ENCODE measurements around the gene FAM171A2. TPM values are rescaled to one million over a fixed set of nuclear protein-coding genes. Genes with fewer than 3 reads are reported as not detected.
A peak's percentile ranks its signal among the peaks of the same experiment; 100 is the strongest.

The FAM171A2 gene
- total RNA-seq, result under 1 TPM in 1 of 2 donors, not detected in 1; 0.63 TPM

DNA sequence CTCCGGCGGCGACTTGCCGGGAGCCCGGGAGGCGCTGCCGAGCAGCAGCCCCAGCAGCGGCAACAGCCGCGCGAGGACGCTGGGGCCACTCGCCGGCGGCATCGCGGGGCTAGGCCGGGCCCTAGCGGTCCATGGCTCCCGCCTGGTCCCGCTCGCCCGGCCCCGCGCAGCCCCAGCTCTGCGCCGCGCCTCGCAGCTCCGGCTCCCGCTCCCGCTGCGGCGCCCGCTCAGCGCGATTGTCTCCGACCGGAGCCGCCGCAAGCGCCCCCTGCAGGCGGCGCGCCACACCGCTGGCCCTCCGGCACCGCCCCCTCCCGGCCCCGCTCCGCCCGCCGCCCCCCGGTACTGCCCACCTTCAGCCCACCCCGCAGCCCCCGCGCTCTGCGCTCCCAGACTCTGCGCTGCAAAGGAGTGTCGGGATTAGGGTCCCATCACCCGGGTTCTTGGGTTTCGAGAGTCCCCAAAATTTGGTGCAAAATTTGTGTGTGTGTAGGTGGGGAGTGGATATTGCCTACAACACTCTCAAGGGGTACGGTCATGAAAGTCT is at the start of gene FAM171A2:
Gene FAM171A2, minus strand, starts transcription at position 241 of the 547 bp plus-strand sequence. Its CDS starts 139 bp downstream, at position 102.
- DNase-seq (ENCODE audit: low spot score) (no peak), ATAC-seq (ENCODE audit: insufficient number of reproducible peaks, low FRiP score, low read depth) (peak; percentile 42)
- peaks cover 5% of the 10 kb centered on the region for H3K27me3 ChIP-seq (replicated peaks; ENCODE audit: insufficient read depth)
- H3K4me3 ChIP-seq, result peak within 1 kb of the TSS; percentile 90
- no peaks in the 10 kb centered on the region for H3K36me3 ChIP-seq
- TF ChIP-seq, protein P1, sequence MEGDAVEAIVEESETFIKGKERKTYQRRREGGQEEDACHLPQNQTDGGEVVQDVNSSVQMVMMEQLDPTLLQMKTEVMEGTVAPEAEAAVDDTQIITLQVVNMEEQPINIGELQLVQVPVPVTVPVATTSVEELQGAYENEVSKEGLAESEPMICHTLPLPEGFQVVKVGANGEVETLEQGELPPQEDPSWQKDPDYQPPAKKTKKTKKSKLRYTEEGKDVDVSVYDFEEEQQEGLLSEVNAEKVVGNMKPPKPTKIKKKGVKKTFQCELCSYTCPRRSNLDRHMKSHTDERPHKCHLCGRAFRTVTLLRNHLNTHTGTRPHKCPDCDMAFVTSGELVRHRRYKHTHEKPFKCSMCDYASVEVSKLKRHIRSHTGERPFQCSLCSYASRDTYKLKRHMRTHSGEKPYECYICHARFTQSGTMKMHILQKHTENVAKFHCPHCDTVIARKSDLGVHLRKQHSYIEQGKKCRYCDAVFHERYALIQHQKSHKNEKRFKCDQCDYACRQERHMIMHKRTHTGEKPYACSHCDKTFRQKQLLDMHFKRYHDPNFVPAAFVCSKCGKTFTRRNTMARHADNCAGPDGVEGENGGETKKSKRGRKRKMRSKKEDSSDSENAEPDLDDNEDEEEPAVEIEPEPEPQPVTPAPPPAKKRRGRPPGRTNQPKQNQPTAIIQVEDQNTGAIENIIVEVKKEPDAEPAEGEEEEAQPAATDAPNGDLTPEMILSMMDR (IDR thresholded peaks at IDR 0.05), result peak; percentile 48
- no peak within 1 kb of the TSS for H3K27ac ChIP-seq
- peaks cover 7 to 10% of the 10 kb centered on the region in 2 donors for H3K4me1 ChIP-seq (ENCODE audit: control insufficient read depth in 1 of 2, low read depth in 2 of 2)
- no peaks in the 10 kb centered on the region for H3K9me3 ChIP-seq

DNA sequence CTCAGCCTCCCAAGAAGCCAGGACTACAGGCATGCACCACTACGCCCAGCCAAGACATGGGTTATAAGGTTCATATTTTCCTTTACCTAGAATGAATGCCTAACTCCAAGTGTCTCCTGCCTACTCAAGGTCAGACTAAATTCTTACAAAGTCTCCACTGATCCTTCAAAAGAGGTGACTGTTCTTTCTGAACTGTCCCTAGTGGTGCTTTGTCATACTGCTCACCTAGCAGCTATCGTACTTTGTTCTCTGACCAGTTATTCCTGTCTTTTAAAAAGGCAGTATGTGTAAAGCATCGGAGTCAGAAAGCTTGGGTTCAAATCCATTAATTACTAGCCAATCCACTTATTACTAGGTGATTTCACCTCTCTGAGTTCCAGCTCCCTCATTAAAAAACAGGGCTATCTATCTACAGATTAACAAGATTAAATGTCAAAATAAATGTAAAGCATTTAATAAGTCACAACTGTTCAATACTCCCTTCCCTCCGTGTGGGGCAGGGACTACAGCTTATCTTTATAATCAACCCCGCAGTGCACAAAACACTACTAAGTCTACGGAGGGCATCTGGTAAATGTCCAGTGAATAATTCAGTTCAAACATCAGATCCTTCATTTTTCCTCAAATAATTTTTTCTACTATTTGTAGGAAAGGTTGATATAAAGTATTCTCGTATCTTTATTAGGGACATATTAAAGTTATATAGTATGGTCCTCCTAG is 45.8 kb upstream of the FAM171A2 start:
- TF ChIP-seq, protein P1 (IDR thresholded peaks at IDR 0.05), result no peak
- Histone ChIP-seq H3K9me3 (no peaks in the 10 kb centered on the region), H3K27ac (no peak overlapping the region), H3K27me3 (replicated peaks; ENCODE audit: insufficient read depth) (no peaks in the 10 kb centered on the region), H3K4me1 (ENCODE audit: control insufficient read depth in 1 of 2, low read depth in 2 of 2) (no peaks in the 10 kb centered on the region), H3K4me3 (no peak overlapping the region), H3K36me3 (no peaks in the 10 kb centered on the region)
- ATAC-seq (ENCODE audit: insufficient number of reproducible peaks, low FRiP score, low read depth) (no peak), DNase-seq (ENCODE audit: low spot score) (no peak)

DNA sequence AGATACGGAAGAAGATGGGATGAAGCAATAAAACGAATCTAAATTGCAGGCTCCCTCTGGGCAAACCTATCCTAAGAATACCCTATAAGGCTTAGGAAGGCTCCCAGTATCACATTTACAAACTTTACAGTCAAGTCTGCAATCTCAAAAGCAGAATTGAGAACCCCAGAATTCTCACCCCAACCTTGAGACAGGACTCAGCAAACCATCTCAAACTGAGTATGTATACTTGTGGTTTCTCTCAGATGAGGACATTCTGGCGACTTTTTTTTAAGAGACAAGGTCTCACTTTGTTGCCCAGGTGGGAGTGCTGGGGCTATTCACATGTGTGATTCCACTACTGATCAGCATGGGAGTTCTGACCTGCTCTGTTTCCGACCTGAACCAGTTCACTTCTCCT is 45.1 kb upstream of the FAM171A2 start:
- Histone ChIP-seq H3K9me3 (no peaks in the 10 kb centered on the region), H3K4me3 (no peak overlapping the region), H3K36me3 (peaks cover 6% of the 10 kb centered on the region), H3K4me1 (ENCODE audit: control insufficient read depth in 1 of 2, low read depth in 2 of 2) (no peaks in the 10 kb centered on the region), H3K27me3 (replicated peaks; ENCODE audit: insufficient read depth) (no peaks in the 10 kb centered on the region), H3K27ac (no peak overlapping the region)
- TF ChIP-seq, protein P1 (IDR thresholded peaks at IDR 0.05), result no peak
- ATAC-seq (ENCODE audit: insufficient number of reproducible peaks, low FRiP score, low read depth) (no peak), DNase-seq (ENCODE audit: low spot score) (no peak)

DNA sequence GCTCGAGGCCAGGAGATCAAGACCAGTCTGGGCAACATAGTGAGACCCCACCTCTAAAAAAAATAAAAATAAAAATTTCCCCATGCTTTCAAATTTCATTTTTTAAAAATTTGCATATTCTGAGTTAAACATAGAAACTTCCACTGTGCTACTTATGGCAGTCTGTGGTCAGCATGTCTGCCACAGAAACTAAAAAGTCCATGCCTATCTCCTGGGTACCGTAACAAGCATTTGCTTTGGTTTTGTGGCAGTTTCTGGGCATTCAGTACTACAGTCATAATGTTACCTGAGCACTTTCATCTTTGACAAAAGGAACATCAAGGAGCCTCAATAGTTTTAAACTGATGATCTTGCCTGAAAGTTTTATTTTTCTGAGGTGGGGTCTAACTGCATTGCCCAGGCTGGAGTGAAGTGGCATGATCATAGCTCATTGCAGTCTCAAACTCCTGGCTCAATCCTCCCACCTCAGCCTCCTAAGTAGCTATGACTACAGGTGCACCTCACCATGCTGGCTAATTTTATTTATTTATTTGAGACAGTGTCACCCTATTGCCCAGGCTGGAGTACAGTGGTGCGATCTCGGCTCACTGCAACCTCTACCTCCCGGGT is 39.0 kb upstream of the FAM171A2 start:
- no peak overlapping the region for H3K27ac ChIP-seq
- peaks cover 41% of the 10 kb centered on the region for H3K36me3 ChIP-seq
- no peaks in the 10 kb centered on the region for H3K27me3 ChIP-seq (replicated peaks; ENCODE audit: insufficient read depth)
- no peaks in the 10 kb centered on the region for H3K9me3 ChIP-seq
- no peak for ATAC-seq (ENCODE audit: insufficient number of reproducible peaks, low FRiP score, low read depth)
- H3K4me3 ChIP-seq, result no peak overlapping the region
- TF ChIP-seq, protein P1 (IDR thresholded peaks at IDR 0.05), result no peak
- H3K4me1 ChIP-seq (ENCODE audit: control insufficient read depth in 1 of 2, low read depth in 2 of 2), result no peaks in the 10 kb centered on the region
- DNase-seq (ENCODE audit: low spot score), result no peak

DNA sequence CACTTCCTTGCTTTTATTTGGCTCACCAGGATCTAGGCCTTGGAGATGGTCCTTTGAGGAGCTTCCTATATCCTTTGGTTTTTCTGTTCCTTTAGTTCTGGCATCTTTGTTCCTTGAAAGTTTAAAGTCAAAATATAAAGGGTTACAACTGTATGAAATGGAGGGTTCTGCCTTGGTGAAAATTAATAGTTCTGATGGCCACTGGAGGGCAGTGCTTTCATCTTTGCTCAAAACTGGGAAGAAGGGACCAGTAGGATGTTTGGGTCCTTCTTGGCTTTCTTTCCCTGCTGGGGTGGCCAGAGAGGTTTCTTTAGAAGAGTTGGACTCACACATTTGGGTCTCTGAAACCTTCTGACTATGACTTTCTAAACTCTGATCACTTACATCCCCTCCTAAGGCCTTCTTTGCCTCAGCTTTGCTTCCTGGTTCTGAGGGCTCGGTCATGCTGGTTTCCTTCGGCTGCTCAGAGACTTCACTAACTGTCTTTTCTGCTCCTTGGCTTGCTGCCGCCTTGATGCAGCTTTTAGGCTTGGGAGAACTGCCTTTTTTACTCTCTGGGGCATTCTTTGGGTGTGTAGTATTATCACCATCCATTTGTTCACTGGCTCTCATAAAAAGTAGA is 36.7 kb upstream of the FAM171A2 start:
- Histone ChIP-seq H3K36me3 (peaks cover 41% of the 10 kb centered on the region), H3K27ac (no peak overlapping the region), H3K4me1 (ENCODE audit: control insufficient read depth in 1 of 2, low read depth in 2 of 2) (no peaks in the 10 kb centered on the region), H3K27me3 (replicated peaks; ENCODE audit: insufficient read depth) (no peaks in the 10 kb centered on the region), H3K9me3 (no peaks in the 10 kb centered on the region), H3K4me3 (no peak overlapping the region)
- ATAC-seq (ENCODE audit: insufficient number of reproducible peaks, low FRiP score, low read depth) (no peak), DNase-seq (ENCODE audit: low spot score) (no peak)
- TF ChIP-seq, protein P1 (IDR thresholded peaks at IDR 0.05), result peak; percentile 9

Data from thoracic aorta (tissue), 2 donors.